ENCODE measurements around the gene REP15.
A peak's percentile ranks its signal among the peaks of the same experiment; 100 is the strongest.
"Not testable (repeated sequence)": the region's sequence is repeated elsewhere in the genome, so short reads cannot be mapped to it uniquely, and the experiment has no call there.

REP15 gene

DNA sequence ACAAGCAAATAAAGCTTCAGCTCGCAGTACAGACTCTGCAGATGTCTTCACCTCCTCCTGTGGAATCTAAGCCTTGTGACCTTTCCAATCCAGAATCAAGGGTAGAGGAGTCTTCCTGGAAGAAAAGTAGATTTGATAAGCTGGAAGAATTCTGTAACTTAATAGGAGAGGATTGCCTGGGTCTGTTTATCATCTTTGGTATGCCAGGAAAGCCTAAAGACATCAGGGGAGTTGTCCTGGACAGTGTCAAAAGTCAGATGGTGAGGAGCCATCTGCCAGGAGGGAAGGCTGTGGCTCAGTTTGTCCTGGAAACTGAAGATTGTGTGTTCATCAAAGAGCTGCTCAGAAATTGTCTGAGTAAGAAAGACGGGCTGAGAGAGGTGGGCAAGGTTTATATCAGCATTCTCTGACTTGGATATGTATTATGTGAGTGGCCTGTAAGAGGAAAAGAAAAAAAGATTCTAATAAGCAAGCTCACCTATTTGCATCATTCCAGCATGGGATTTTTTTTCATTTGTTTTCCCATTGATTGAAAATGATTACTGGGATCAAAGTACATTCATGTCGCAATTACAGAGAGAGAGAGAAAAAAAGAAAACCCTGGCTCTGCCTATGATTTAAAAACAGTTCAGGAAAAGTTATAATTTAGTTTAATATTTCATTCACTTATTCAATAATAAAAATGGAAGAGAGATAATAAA, 767 bp downstream of the REP15 start:
- no peak for DNase-seq (ENCODE audit: low read depth)

DNA sequence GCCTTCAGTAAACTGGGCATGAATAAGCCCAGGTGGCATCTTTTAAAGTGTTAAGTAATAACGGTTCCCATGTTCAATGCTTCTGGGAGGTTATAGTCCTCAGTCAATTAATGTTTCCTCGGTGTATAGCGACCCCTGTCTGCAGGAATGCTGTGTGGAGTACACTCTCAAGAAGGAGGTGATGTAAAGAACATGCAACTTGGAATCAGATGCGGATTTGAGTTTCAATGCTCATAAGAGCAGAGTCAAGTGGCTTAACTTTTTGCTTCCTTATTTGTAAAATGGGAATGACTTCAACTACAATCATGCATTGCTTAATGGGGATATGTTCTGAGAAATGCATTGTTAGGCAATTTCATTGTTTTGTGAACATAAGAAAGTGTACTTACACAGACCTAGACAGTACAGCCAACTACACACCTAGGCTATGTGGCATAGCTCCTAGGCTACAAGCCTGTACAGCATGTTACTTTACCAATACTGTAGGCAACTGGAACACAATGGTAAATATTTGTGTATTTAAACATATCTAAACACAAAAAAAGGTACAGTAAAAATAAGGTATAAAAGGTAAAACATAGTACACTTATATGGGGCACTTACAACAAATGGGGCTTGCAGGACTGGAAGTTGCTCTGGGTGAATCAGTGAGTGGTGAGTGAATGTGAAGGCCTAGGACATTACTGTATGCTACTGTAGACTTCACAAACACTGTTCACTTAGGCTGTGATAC, 7.6 kb downstream of the REP15 start:
- peak; percentile 45 for DNase-seq (ENCODE audit: low read depth)

- no peak for DNase-seq (ENCODE audit: low read depth)
Measured at GRCh38 chr12:27705263-27705662, 9.0 kb downstream of the REP15 start.

GRCh38 chr12:27707216-27707615, 11.0 kb downstream of the REP15 start:
- DNase-seq (ENCODE audit: low read depth), result no peak

DNA sequence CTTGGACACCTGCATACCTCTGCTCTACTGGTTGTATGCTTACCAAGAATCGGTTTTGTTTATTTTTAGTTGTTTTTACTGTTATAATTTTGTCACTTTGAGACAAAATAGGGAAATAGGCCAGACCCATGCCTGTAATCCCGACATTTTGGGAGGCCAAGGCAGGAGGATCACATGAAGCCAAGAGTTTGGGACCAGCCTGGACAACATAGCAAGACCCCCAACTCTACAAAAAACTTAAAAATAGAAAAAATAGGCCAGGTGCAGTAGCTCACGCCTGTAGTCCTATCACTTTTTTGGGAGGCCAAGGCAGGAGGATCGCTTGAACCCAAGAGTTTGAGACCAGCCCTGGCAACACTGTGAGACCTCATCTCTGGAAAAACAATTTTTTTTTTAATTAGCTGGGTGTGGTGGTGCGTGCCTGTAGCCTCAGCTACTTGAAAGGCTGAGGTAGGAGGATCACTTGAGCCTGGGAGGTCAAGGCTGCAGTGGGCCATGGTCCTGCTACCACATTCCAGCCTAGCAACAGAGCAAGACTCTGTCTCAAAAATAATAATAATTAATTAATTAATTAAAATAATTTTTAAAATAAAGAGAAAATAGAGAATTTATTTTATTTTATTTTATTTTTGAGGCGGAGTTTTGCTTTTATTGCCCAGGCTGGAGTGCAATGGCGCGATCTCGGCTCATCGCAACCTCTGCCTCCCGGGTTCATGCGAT, 13.1 kb downstream of the REP15 start:
- no peak for DNase-seq (ENCODE audit: low read depth)

GRCh38 chr12:27709932-27710591, 13.8 kb downstream of the REP15 start:
- no peak for DNase-seq (ENCODE audit: low read depth)

GRCh38 chr12:27710592-27711316, 14.5 kb downstream of the REP15 start, which contains the start of gene MRPS35:
Gene MRPS35 (plus strand): TSS chr12:27710832. CDS start chr12:27710844, 12 bp downstream.
- peak; percentile 88 for DNase-seq (ENCODE audit: low read depth)

GRCh38 chr12:27711317-27711682, 15.1 kb downstream of the REP15 start:
- peak; percentile 5 for DNase-seq (ENCODE audit: low read depth)

DNA sequence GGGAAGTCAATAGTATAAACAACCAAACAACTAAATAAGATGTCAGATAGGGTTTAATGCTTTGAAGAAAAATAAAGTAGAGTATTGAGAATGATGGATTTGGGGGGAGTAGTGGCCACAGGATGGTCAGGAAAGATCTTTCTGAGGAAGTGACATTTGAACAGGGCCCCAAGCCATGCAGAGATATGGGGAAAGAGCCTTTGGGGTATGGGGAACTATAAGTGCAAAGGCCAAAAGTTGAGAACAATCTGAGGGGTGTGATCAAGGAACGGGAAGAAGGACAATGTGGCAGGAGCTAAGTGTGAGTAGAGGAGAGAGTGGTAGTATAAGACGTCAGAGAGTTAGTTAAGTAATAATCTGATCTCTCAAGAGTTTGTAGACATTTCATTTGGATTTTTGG, 15.7 kb downstream of the REP15 start:
- DNase-seq (ENCODE audit: low read depth), result no peak

DNA sequence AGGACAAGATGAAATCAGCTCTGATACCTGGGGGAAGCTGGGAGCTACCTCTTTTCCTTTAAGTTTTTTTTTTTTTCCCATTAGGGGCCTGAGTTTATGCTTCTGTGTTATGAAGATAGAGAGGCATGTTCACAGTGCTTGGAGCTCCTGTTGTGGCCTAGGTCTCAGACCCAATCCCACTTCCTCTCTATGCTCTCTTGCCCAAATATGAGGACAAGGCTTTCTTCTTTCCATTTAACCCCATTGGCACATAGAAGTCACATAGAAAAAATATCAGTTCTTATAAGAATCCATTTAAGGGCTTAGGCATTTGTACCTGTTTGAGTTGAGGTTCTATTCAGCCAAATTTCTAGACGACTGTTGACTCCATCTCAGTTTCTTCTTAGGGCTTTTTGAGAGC, 27.0 kb downstream of the REP15 start:
- DNase-seq (ENCODE audit: low read depth), result no peak

DNA sequence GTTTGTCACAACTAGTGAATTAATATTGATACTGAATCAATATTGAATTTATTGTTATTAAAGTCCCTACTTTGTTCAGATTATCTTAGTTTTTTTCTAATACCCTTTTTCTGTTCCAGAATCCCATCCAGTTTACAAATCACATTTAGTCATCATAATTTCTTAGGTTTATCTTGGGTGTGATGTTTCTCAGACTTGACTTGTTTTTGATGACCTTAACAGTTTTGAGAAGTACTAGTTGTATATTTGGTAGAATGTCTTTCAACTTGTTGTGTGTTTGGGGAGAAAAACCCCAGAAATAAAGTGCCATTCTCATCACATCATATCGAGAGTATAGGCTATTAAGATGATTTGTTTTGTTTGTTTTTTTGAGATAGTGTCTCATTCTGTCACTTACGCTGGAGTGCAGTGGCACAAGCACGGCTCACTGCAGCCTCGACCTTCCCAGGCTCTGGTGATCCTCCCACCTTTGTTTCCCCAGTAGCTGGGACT, 33.9 kb downstream of the REP15 start:
- no peak for DNase-seq (ENCODE audit: low read depth)

DNA sequence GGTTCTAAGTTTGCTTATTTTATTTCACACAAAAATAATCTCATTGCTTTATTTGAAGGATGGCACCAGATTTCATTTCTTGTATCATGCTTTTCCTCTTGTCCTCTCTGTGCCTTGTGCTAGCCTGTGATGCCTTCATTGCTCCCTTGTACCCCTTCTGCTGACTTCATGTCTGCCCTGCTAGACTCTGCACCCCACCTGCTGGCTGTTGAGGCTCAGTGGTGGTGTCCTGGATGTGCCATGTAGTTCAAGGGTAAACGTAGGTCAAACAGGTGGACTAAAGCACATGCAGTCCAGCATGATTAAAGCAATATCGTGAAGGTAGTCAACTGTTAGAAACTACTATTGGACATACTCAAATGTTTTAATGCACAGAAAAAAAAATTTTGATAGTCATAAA, 36.0 kb downstream of the REP15 start:
- no peak for DNase-seq (ENCODE audit: low read depth)

GRCh38 chr12:27733052-27733656, 36.9 kb downstream of the REP15 start:
- DNase-seq (ENCODE audit: low read depth), result peak; percentile 6

DNA sequence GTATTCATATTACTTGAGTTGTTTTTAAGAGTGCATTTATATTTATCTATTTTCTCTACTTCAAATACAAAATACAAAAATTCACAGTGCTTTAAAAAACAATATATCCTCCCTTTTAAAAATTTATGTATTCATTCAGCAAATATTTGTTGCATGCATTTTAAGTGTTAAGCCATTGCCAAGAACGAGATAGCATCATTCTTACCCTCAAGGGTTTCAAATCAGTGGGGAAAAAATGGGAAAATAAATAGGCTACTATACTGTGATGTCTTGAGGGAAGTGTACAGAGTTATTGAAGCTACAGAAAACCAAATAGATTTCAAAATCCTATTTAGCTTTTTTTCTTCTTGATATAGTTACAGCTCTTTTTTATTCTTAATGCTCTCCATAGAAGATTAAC, 37.5 kb downstream of the REP15 start:
- DNase-seq (ENCODE audit: low read depth), result no peak

DNA sequence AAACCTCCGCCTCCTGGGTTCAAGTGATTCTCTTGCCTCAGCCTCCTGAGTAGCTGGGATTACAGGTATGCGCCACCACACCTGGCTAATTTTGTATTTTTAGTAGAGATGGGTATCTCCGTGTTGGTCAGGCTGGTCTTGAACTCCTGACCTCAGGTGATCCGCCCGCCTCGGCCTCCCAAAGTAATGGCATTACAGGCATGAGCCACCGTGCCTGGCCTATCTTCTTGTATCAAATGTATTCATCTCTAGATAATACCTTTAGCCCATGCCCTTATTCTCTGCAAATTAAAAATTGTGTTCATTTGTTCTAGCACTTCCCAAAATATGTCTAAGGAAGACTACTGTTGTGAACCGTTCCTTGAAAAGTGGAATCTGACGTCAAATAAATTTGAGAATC, 38.1 kb downstream of the REP15 start:
- DNase-seq (ENCODE audit: low read depth), result not testable (repeated sequence)

DNA sequence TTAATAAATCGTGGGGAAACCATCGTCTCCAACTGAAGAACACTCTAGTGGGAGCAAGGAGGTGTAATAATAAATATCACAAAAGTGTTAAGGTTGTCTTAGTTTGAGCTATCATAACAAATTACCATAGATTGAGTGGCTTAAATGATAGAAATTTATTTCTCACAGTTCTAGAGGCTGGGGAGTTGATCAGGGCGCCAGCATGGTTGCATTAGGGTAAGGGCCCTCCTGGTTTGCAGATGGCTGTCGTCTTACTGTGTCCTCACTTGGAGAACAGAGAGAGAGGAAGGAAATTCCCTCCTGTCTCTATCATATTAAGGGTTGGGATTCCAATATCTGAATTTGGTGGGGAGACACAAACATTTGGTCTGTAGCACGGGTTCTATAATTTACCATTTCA, 47.4 kb downstream of the REP15 start:
- no peak for DNase-seq (ENCODE audit: low read depth)

GRCh38 chr12:27745734-27746133, 49.5 kb downstream of the REP15 start:
- not testable (repeated sequence) for DNase-seq (ENCODE audit: low read depth)

Measured in activated T-cell treated with anti-CD3 and anti-CD28 coated beads for 48 hours (primary cell).